Keratinocyte (primary cell): ENCODE data around the gene SPDL1. TPM values are rescaled to one million over a fixed set of nuclear protein-coding genes. Genes with fewer than 3 reads are reported as not detected.

Experiments
- DNase-seq: peaks from one replicate; pipeline ENCODE4 v3.0.0-alpha.2; 2011; ENCODE audit warnings: low read depth, missing footprints, low spot score
- FAIRE-seq: peaks from 2 replicates; lab custom pipeline; 2011; peaks lifted over from hg19 to GRCh38; lab: Jason Lieb, UNC
- H2AFZ ChIP-seq: 2 replicates; pipeline ENCODE4 v1.6.0; 2012; ENCODE audit warnings: low read length, control low read depth, inconsistent platforms; ENCODE audit not compliant: control insufficient read depth
- H3K27ac ChIP-seq: 2 replicates; pipeline ENCODE4 v1.5.1; 2011; ENCODE audit warnings: low read length; ENCODE audit not compliant: control insufficient read depth, insufficient read depth
- H3K27me3 ChIP-seq: 3 replicates; pipeline ENCODE4 v1.6.0; 2011; ENCODE audit warnings: low read length; ENCODE audit not compliant: control insufficient read depth, insufficient read depth; ENCODE audit errors: extremely low read depth
- H3K36me3 ChIP-seq, 2 experiments: 2 replicates in 1 of 2; 3 replicates in 1 of 2; pipeline ENCODE4 v1.5.1; 2011; ENCODE audit warnings: low read length in 2 of 2, mild to moderate bottlenecking in 1 of 2; ENCODE audit not compliant: control insufficient read depth in 2 of 2, insufficient read depth in 2 of 2; ENCODE audit errors: extremely low read depth in 1 of 2
- H3K4me1 ChIP-seq: 3 replicates; pipeline ENCODE4 v1.5.1; 2011; ENCODE audit warnings: low read length; ENCODE audit not compliant: control insufficient read depth, insufficient read depth; ENCODE audit errors: extremely low read depth
- H3K4me2 ChIP-seq: 3 replicates; pipeline ENCODE4 v1.6.0; 2011; ENCODE audit warnings: low read depth, low read length; ENCODE audit not compliant: control insufficient read depth, insufficient read depth; ENCODE audit errors: extremely low read depth
- H3K4me3 ChIP-seq, 3 experiments: fragments of 200-600 bp in 1 of 3; sonication (generic) in 1 of 3; 2 replicates in 2 of 3; 3 replicates in 1 of 3; pipeline ENCODE4 v1.5.1; 2011 to 2016; ENCODE audit warnings: low read length in 3 of 3, mild to moderate bottlenecking in 3 of 3, control low read depth in 2 of 3, inconsistent platforms in 1 of 3, low read depth in 1 of 3, mixed read lengths in 1 of 3, mixed run types in 1 of 3, moderate library complexity in 1 of 3; ENCODE audit not compliant: control insufficient read depth in 2 of 3, insufficient read depth in 2 of 3; ENCODE audit errors: extremely low read depth in 1 of 3
- H3K79me2 ChIP-seq: 2 replicates; pipeline ENCODE4 v1.6.0; 2012; ENCODE audit warnings: low read length; ENCODE audit not compliant: control insufficient read depth, insufficient read depth
- H3K9ac ChIP-seq: 3 replicates; pipeline ENCODE4 v1.6.0; 2011; ENCODE audit warnings: low read length; ENCODE audit not compliant: control insufficient read depth, insufficient read depth; ENCODE audit errors: extremely low read depth
- H3K9me1 ChIP-seq: 3 replicates; pipeline ENCODE4 v1.6.0; 2011; ENCODE audit warnings: low read length; ENCODE audit not compliant: control insufficient read depth, insufficient read depth; ENCODE audit errors: extremely low read depth
- H3K9me3 ChIP-seq: 2 replicates; pipeline ENCODE4 v1.5.1; 2012; ENCODE audit warnings: low read depth, low read length; ENCODE audit not compliant: control insufficient read depth
- H4K20me1 ChIP-seq: 3 replicates; pipeline ENCODE4 v1.6.0; 2011; ENCODE audit warnings: low read length; ENCODE audit not compliant: control insufficient read depth, insufficient read depth; ENCODE audit errors: extremely low read depth
- EZH2 ChIP-seq: IDR thresholded peaks from one replicate; pipeline ENCODE4 v1.6.1; 2012; ENCODE audit warnings: inconsistent platforms, mild to moderate bottlenecking, low read length, moderate library complexity
- dilution Hi-C: fragments of 300-500 bp; cut with MboI; formaldehyde crosslinking; loops from one replicate; pipeline ENCODE4 v1.7.0; 2020; ENCODE audit warnings: low sequenced_read_pairs; ENCODE audit not compliant: extremely low pct_ligation_motif_present
- polyA plus RNA-seq, 5 experiments: library from polyadenylated mRNA; depleted of rRNA in 3 of 5; stranded (reverse) in 3 of 5; stranded (forward) in 1 of 5; unstranded in 1 of 5; fragments of >200 nt; gene quantifications; 1 replicate in 1 of 5; 2 replicates in 3 of 5; 3 replicates in 1 of 5; pipeline versions ENCODE4 v1.2.1 to v1.2.3, GENCODE V29; 2011 to 2012; ENCODE audit warnings: missing spikeins in 2 of 5, low read depth in 1 of 5, low replicate concordance in 1 of 5
- TF ChIP-seq, protein P1 (sequence below), 3 experiments: IDR thresholded peaks in 1 of 3; conservative IDR thresholded peaks in 1 of 3; optimal IDR thresholded peaks in 1 of 3; 2 replicates in 2 of 3; 3 replicates in 1 of 3; pipeline versions ENCODE3 to v1.5.1; 2011; ENCODE audit warnings: low read length in 3 of 3, mild to moderate bottlenecking in 3 of 3, moderate library complexity in 2 of 3, control low read depth in 1 of 3, inconsistent platforms in 1 of 3; ENCODE audit not compliant: insufficient read depth in 2 of 3; ENCODE audit errors: extremely low read depth in 1 of 3

Gene SPDL1
- polyA plus RNA-seq, 1 donor (not counting 4 experiments of a cell fraction or from before 2014, with no cell fraction given): 24.6 TPM

DNA sequence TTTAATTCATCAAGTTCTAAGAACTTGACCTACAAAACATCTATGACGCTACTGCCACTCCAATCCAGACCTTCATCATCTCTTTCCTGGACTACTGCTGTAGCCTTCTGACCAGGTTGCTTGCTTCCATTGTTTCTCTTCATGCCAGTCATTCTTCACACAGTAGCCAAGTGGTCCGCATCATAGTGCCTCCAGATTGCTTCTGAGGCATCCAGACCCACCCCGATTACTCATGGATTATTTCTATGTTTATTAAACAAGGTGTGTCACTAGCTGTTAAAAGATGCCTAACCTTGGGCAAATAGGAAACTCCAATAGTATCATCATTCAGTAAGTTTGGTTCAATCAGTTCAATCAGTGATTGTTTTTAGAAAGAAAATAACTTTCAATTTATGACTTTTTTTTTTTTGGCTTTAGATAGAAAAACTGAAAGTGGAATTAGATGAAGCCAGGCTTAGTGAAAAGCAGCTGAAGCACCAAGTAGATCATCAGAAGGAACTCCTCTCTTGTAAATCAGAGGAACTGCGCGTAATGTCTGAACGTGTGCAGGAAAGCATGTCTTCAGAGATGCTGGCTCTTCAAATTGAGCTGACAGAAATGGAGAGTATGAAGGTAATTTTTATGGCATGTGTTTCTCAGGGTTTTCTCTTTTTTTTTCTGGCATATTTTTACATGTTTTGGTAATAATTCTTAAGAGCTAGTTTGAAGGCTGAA lies 9.5 kb downstream of the SPDL1 start:
- Histone ChIP-seq H2AFZ (no peak overlapping the region), H3K27me3 (no peaks in the 10 kb centered on the region), H3K9ac (no peak overlapping the region), H3K27ac (no peak overlapping the region), H3K9me1 (no peaks in the 10 kb centered on the region), H3K4me2 (no peak overlapping the region), H3K79me2 (peaks cover 2% of the 10 kb centered on the region), H3K4me3 (no peak overlapping the region), H3K9me3 (no peaks in the 10 kb centered on the region), H4K20me1 (no peaks in the 10 kb centered on the region), H3K4me1 (peaks cover 2% of the 10 kb centered on the region), H3K36me3 (peaks cover 9 to 40% of the 10 kb centered on the region in 2 experiments)
- no peak for TF ChIP-seq EZH2
- TF ChIP-seq, protein P1, sequence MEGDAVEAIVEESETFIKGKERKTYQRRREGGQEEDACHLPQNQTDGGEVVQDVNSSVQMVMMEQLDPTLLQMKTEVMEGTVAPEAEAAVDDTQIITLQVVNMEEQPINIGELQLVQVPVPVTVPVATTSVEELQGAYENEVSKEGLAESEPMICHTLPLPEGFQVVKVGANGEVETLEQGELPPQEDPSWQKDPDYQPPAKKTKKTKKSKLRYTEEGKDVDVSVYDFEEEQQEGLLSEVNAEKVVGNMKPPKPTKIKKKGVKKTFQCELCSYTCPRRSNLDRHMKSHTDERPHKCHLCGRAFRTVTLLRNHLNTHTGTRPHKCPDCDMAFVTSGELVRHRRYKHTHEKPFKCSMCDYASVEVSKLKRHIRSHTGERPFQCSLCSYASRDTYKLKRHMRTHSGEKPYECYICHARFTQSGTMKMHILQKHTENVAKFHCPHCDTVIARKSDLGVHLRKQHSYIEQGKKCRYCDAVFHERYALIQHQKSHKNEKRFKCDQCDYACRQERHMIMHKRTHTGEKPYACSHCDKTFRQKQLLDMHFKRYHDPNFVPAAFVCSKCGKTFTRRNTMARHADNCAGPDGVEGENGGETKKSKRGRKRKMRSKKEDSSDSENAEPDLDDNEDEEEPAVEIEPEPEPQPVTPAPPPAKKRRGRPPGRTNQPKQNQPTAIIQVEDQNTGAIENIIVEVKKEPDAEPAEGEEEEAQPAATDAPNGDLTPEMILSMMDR (optimal IDR thresholded peaks at IDR 0.05 in 1 of 3, IDR thresholded peaks at IDR 0.05 in 1 of 3, conservative IDR thresholded peaks at IDR 0.05 in 1 of 3; ENCODE audit: extremely low read depth in 1 of 3, insufficient read depth in 2 of 3, low read length in 3 of 3): no peak
- dilution Hi-C loops: no loop called here
- FAIRE-seq (no peak), DNase-seq (no peak)

DNA sequence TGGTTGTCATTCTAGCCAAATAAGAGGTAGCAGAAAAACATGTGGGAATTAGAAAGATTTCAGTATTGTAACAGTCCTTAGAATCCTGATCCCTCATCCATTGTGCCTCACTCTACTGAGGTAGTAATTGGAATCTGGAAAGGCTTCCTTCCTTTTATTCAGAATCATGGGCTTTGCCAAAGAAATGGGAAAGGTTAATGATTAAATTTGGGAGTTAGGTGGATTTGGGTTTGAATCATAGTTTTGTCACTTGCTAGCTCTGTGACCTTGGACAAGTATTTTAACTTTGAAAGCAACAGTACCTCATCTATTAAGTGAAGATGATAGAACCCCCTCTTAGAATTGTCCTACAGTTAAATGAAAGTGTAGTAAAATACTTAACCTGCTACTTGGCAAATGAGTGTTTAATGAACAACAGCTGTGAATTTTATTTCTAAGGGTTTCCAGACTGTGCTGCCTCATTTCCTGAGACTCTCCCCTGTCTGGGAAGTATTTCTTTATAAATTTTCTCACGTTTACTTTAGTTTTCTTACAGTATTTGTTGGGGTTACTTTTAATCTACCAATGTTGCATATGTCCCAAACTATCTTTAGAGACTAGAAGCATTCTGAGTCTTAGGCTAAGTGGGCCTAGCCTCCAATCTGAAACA lies 11.7 kb downstream of the SPDL1 start:
- H3K9me3 ChIP-seq: no peaks in the 10 kb centered on the region
- no peaks in the 10 kb centered on the region for H4K20me1 ChIP-seq
- dilution Hi-C loops: no loop called here
- H3K4me3 ChIP-seq: no peak overlapping the region
- DNase-seq: no peak
- H3K27me3 ChIP-seq: no peaks in the 10 kb centered on the region
- FAIRE-seq: no peak
- H3K79me2 ChIP-seq: no peaks in the 10 kb centered on the region
- H3K4me1 ChIP-seq: peaks cover 2% of the 10 kb centered on the region
- H3K9ac ChIP-seq: no peak overlapping the region
- no peak overlapping the region for H2AFZ ChIP-seq
- TF ChIP-seq, protein P1 (optimal IDR thresholded peaks at IDR 0.05 in 1 of 3, IDR thresholded peaks at IDR 0.05 in 1 of 3, conservative IDR thresholded peaks at IDR 0.05 in 1 of 3; ENCODE audit: extremely low read depth in 1 of 3, insufficient read depth in 2 of 3, low read length in 3 of 3): no peak
- TF ChIP-seq EZH2: no peak
- H3K36me3 ChIP-seq: peaks cover 12 to 38% of the 10 kb centered on the region in 2 experiments
- no peak overlapping the region for H3K4me2 ChIP-seq
- no peaks in the 10 kb centered on the region for H3K9me1 ChIP-seq
- no peak overlapping the region for H3K27ac ChIP-seq
